Vagina (tissue), 2 donors: ENCODE results near the gene SGTA.

Source experiments
- CTCF ChIP-seq, 3 experiments: fragments of 450-650 bp in 2 of 3; fragments of 200-600 bp in 1 of 3; sonication (generic) in 1 of 3; IDR thresholded peaks; one replicate each; pipeline ENCODE4 v1.5.1; 2017 to 2019; ENCODE audit warnings: antibody characterized with exemption in 3 of 3, mild to moderate bottlenecking in 2 of 3, moderate library complexity in 2 of 3
- POLR2A ChIP-seq, 2 donors: fragments of 450-650 bp; IDR thresholded peaks; one replicate each; pipeline ENCODE4 v1.6.1; 2017; ENCODE audit warnings: antibody characterized with exemption in 2 of 2, mild to moderate bottlenecking in 2 of 2, moderate library complexity in 2 of 2
- POLR2AphosphoS5 ChIP-seq, 2 donors: sonication (generic); formaldehyde crosslinking; IDR thresholded peaks; one replicate each; pipeline ENCODE4 v1.9.0; 2017; ENCODE audit warnings: antibody characterized with exemption in 2 of 2, mild to moderate bottlenecking in 2 of 2, low read depth in 1 of 2; ENCODE audit not compliant: insufficient read depth in 1 of 2

- no peak for TF ChIP-seq CTCF (IDR thresholded peaks at IDR 0.05)
- TF ChIP-seq POLR2AphosphoS5 (IDR thresholded peaks at IDR 0.05; ENCODE audit: insufficient read depth in 1 of 2, low read depth in 1 of 2): no peak
- no peak for TF ChIP-seq POLR2A (IDR thresholded peaks at IDR 0.05)
These were observed 63.8 kb downstream of the SGTA start for GRCh38 chr19:2719232-2719735.
